Activated CD8-positive, alpha-beta T cell treated with anti-CD3 and anti-CD28 coated beads, Interleukin-2, amount 10 ng/mL, durations not matched to agents 7 days and 5 days (primary cell): ENCODE measurements around the gene KRTAP4-12. TPM values are rescaled to one million over a fixed set of nuclear protein-coding genes. Genes with fewer than 3 reads are reported as not detected.
"Not testable (repeated sequence)": the region's sequence is repeated elsewhere in the genome, so short reads cannot be mapped to it uniquely, and the experiment has no call there.

ENCODE experiments used
- ATAC-seq: fragments of 150-1000 bp; cut with Tn5 transposase; one replicate; pipeline ENCODE4 v1.10.0; 2021; ENCODE audit warnings: moderate library complexity
- CTCF ChIA-PET: fragments of 350-600 bp; sonication (Branson Sonifier 250); formaldehyde crosslinking; loops from one replicate; lab custom pipeline; 2021; ENCODE audit warnings: antibody characterized with exemption; lab: Charles Lee
- POLR2A ChIA-PET: fragments of 350-600 bp; sonication (Branson Sonifier 250); formaldehyde crosslinking; loops from one replicate; lab custom pipeline; 2021; ENCODE audit warnings: antibody characterized with exemption; lab: Charles Lee
- DNase-seq: peaks from one replicate; pipeline ENCODE4 v3.0.0-alpha.2; 2020
- H3K27ac Mint-ChIP-seq: one replicate; pipeline ENCODE4 v1.8.0; 2021; ENCODE audit warnings: mild to moderate bottlenecking, mixed read lengths
- H3K27me3 Mint-ChIP-seq: one replicate; pipeline ENCODE4 v1.8.0; 2021; ENCODE audit warnings: low read depth, mixed read lengths
- H3K36me3 Mint-ChIP-seq: one replicate; pipeline ENCODE4 v1.8.0; 2021; ENCODE audit warnings: low read depth, mixed read lengths
- H3K4me1 Mint-ChIP-seq: one replicate; pipeline ENCODE4 v1.8.0; 2021; ENCODE audit warnings: low read depth, mixed read lengths
- H3K4me3 Mint-ChIP-seq: one replicate; pipeline ENCODE4 v1.8.0; 2021; ENCODE audit warnings: mild to moderate bottlenecking, mixed read lengths
- H3K9me3 Mint-ChIP-seq: one replicate; pipeline ENCODE4 v1.8.0; 2022; ENCODE audit warnings: mixed read lengths; ENCODE audit not compliant: insufficient read depth
- total RNA-seq, 2 experiments: library from RNA; stranded (reverse); gene quantifications; one replicate each; pipeline ENCODE4 v1.2.3, GENCODE V29; 2021

The KRTAP4-12 gene
- total RNA-seq, 2 experiments from 2014 or later = not detected

- H3K4me1 Mint-ChIP-seq = no peaks in the 10 kb centered on the region
- peaks cover 4% of the 10 kb centered on the region for H3K9me3 Mint-ChIP-seq
- no peaks in the 10 kb centered on the region for H3K36me3 Mint-ChIP-seq
- no peaks in the 10 kb centered on the region for H3K27me3 Mint-ChIP-seq
- H3K27ac Mint-ChIP-seq = no peak overlapping the region
- no peak for DNase-seq
- ChIA-PET CTCF (no interaction called here), POLR2A (no interaction called here)
- H3K4me3 Mint-ChIP-seq = no peak overlapping the region
- ATAC-seq = no peak
These were observed 23.7 kb upstream of the KRTAP4-12 start for GRCh38 chr17:41147531-41148204.

GRCh38 chr17:41145261-41145660 is 21.3 kb upstream of the KRTAP4-12 start:
- DNase-seq = no peak
- CTCF ChIA-PET = no interaction called here
- Mint-ChIP-seq H3K9me3 (peaks cover 10% of the 10 kb centered on the region), H3K36me3 (no peaks in the 10 kb centered on the region), H3K4me3 (no peak overlapping the region), H3K27ac (no peak overlapping the region), H3K4me1 (no peaks in the 10 kb centered on the region), H3K27me3 (no peaks in the 10 kb centered on the region)
- no peak for ATAC-seq
- POLR2A ChIA-PET = no interaction called here

- Mint-ChIP-seq H3K4me3 (no peak overlapping the region), H3K27me3 (no peaks in the 10 kb centered on the region), H3K9me3 (peaks cover 10% of the 10 kb centered on the region), H3K27ac (no peak overlapping the region), H3K36me3 (no peaks in the 10 kb centered on the region), H3K4me1 (no peaks in the 10 kb centered on the region)
- ATAC-seq (no peak), DNase-seq (no peak)
- ChIA-PET POLR2A (no interaction called here), CTCF (no interaction called here)
These were observed 20.9 kb upstream of the KRTAP4-12 start for GRCh38 chr17:41144846-41145245.

DNA sequence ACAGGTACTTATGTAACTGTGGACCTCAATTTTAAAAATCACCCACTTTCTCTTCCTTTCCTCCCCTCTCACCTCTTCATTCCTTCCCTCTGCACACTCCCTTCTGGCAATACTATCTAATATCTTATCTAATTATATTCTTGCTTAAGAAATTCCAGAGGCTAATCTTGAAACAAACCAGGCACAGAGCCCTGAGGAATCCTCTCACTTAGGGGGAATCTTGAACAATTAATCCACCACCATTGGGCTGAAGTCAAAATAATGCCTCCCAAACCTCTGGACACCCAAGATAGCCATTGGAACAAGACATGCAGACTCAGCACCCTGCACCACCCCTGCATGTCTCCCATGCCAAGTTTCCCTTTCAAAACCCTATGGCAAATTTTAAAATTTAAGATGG is 17.4 kb upstream of the KRTAP4-12 start:
- Mint-ChIP-seq H3K4me3 (no peak overlapping the region), H3K9me3 (peaks cover 10% of the 10 kb centered on the region), H3K4me1 (no peaks in the 10 kb centered on the region), H3K27ac (no peak overlapping the region), H3K27me3 (no peaks in the 10 kb centered on the region), H3K36me3 (peaks cover 3% of the 10 kb centered on the region)
- DNase-seq = no peak
- no peak for ATAC-seq
- POLR2A ChIA-PET = no interaction called here
- CTCF ChIA-PET = no interaction called here

- CTCF ChIA-PET = no interaction called here
- no peak within 1 kb of the TSS for H3K4me3 Mint-ChIP-seq
- DNase-seq (no peak), ATAC-seq (no peak)
- no peak within 1 kb of the TSS for H3K27ac Mint-ChIP-seq
- H3K4me1 Mint-ChIP-seq = no peaks in the 10 kb centered on the region
- H3K27me3 Mint-ChIP-seq = no peaks in the 10 kb centered on the region
- H3K36me3 Mint-ChIP-seq = peaks cover 3% of the 10 kb centered on the region
- H3K9me3 Mint-ChIP-seq = peaks cover 10% of the 10 kb centered on the region
- POLR2A ChIA-PET = no interaction called here
These were observed 16.6 kb upstream of the KRTAP4-12 start, which contains the start of gene KRTAP4-6 for GRCh38 chr17:41140360-41141131. KRTAP4-6 (minus strand) TSS chr17:41140544; CDS start chr17:41140487, 57 bp downstream.

DNA sequence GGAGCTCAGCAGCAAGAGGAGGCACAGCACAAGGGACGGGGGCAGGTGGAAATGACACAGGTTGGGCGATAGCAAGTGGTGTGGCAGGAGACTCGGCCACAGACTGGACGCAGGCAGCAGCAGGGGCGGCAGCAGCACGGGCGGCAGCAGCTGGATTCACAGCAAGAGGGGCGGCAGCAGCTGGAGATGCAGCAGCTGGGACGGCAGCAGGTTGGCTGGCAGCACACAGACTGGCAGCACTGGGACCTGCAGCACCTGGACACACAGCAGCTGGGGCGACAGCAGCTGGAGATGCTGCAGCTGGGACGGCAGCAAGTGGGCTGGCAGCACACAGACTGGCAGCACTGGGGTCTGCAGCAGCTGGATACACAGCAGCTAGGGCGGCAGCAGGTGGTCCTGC is 15.9 kb upstream of the KRTAP4-12 start:
- ATAC-seq, H3K36me3 Mint-ChIP-seq, H3K27me3 Mint-ChIP-seq, H3K4me3 Mint-ChIP-seq, POLR2A ChIA-PET, H3K27ac Mint-ChIP-seq, CTCF ChIA-PET, DNase-seq, H3K4me1 Mint-ChIP-seq: not testable (repeated sequence)
- H3K9me3 Mint-ChIP-seq = peaks cover 10% of the 10 kb centered on the region

GRCh38 chr17:41133880-41134735 is 10.1 kb upstream of the KRTAP4-12 start:
- ATAC-seq (no peak), DNase-seq (no peak)
- no peak overlapping the region for H3K27ac Mint-ChIP-seq
- H3K4me3 Mint-ChIP-seq = no peak overlapping the region
- no peaks in the 10 kb centered on the region for H3K27me3 Mint-ChIP-seq
- CTCF ChIA-PET = no interaction called here
- H3K9me3 Mint-ChIP-seq = no peaks in the 10 kb centered on the region
- peaks cover 3% of the 10 kb centered on the region for H3K4me1 Mint-ChIP-seq
- H3K36me3 Mint-ChIP-seq = no peaks in the 10 kb centered on the region
- POLR2A ChIA-PET = no interaction called here

GRCh38 chr17:41131979-41132378 is 8.0 kb upstream of the KRTAP4-12 start:
- ChIA-PET CTCF (no interaction called here), POLR2A (no interaction called here)
- H3K4me3 Mint-ChIP-seq = no peak overlapping the region
- ATAC-seq = no peak
- no peaks in the 10 kb centered on the region for H3K27me3 Mint-ChIP-seq
- H3K4me1 Mint-ChIP-seq = peaks cover 3% of the 10 kb centered on the region
- H3K36me3 Mint-ChIP-seq = no peaks in the 10 kb centered on the region
- H3K9me3 Mint-ChIP-seq = no peaks in the 10 kb centered on the region
- no peak for DNase-seq
- H3K27ac Mint-ChIP-seq = no peak overlapping the region

DNA sequence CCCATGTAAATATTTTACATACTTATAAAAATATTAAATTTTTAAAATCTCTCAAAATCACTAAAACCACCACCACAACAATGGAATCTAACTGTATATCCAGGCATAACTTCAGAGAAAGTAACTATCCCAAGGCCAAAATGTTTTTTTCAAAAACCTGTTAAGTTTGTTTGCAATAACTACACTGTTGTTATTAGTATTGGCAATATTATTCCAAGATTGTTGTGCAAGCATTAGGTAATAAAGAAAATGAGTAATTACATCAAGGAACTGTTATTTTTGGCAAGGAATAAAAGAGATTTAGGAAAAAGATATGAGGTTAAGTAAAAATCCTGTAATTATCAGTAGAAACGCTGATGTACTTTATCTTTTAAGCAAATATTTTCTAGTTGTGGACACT is 3.4 kb upstream of the KRTAP4-12 start:
- Mint-ChIP-seq H3K36me3 (no peaks in the 10 kb centered on the region), H3K4me1 (peaks cover 21% of the 10 kb centered on the region), H3K27me3 (no peaks in the 10 kb centered on the region), H3K27ac (no peak overlapping the region), H3K4me3 (no peak overlapping the region), H3K9me3 (no peaks in the 10 kb centered on the region)
- ATAC-seq (no peak), DNase-seq (no peak)
- POLR2A ChIA-PET = no interaction called here
- CTCF ChIA-PET = no interaction called here

DNA sequence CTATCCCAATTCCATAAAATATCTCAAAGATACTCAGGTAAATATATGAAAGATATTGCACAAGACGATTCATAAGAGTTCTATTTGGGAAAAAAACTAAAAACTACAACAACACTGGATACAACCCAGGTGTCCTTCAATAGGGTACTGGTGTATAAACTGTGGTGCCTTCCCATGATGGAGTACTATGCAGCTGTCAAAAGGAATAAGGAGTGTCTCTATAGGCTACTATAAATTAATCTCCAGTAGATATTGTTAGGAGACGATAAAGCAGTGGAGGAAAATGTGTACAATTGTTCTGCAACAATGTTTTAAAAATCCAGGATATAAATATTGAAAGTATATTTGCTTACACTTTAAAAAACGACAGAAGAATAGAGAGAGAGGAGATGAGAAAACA is 2.4 kb upstream of the KRTAP4-12 start:
- H3K4me3 Mint-ChIP-seq = no peak overlapping the region
- no peak overlapping the region for H3K27ac Mint-ChIP-seq
- no peak for DNase-seq
- no peaks in the 10 kb centered on the region for H3K36me3 Mint-ChIP-seq
- ATAC-seq = no peak
- no peaks in the 10 kb centered on the region for H3K27me3 Mint-ChIP-seq
- POLR2A ChIA-PET = no interaction called here
- no peaks in the 10 kb centered on the region for H3K9me3 Mint-ChIP-seq
- H3K4me1 Mint-ChIP-seq = peaks cover 21% of the 10 kb centered on the region
- CTCF ChIA-PET = no interaction called here

DNA sequence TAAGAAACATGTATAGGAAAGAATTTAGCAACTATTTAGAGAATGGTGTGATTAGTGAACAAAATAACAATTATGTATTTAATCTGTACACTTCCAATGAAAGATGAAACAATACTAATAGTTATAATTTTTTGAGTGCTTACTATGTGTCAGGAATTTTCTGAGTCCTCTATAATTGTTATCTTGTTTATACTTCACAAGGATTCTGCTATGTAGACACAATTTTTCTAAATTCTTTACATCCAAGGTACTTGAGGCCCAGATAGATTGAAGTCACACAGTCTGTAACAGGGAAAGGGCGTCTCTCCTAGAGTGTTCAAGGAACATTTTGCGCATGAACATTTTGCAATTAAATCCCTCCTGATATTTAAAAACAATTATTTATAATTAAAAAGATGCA is 1.1 kb upstream of the KRTAP4-12 start:
- ChIA-PET CTCF (no interaction called here), POLR2A (no interaction called here)
- Mint-ChIP-seq H3K4me3 (no peak overlapping the region), H3K9me3 (no peaks in the 10 kb centered on the region), H3K36me3 (peaks cover 1% of the 10 kb centered on the region), H3K4me1 (peaks cover 27% of the 10 kb centered on the region), H3K27me3 (no peaks in the 10 kb centered on the region), H3K27ac (no peak overlapping the region)
- DNase-seq = no peak
- ATAC-seq = no peak
